ENCODE results near the gene ASB13.

ASB13 gene

GRCh38 chr10:5655121-5655520 is 11.3 kb downstream of the ASB13 start:
- Histone ChIP-seq H3K9me3 (ENCODE audit: control insufficient read depth, insufficient read depth, low read depth, low read length) (no peaks in the 10 kb centered on the region), H3K9ac (ENCODE audit: low read length) (no peak overlapping the region), H3K4me3 (ENCODE audit: low read depth, low read length) (no peak overlapping the region)

GRCh38 chr10:5654218-5654755 is 12.1 kb downstream of the ASB13 start:
- no peaks in the 10 kb centered on the region for H3K27me3 ChIP-seq (ENCODE audit: control insufficient read depth, insufficient read depth, low read length)
- H3K27ac ChIP-seq (ENCODE audit: low read depth, low read length): no peak overlapping the region
- H3K4me3 ChIP-seq (ENCODE audit: low read depth, low read length): no peak overlapping the region
- H3K36me3 ChIP-seq (ENCODE audit: control insufficient read depth, insufficient read depth, low read length): peaks cover 7% of the 10 kb centered on the region
- H3K4me1 ChIP-seq (ENCODE audit: control insufficient read depth, insufficient read depth, low read length): peaks cover 7% of the 10 kb centered on the region
- H3K9me3 ChIP-seq (ENCODE audit: control insufficient read depth, insufficient read depth, low read depth, low read length): no peaks in the 10 kb centered on the region
- H3K9ac ChIP-seq (ENCODE audit: low read length): no peak overlapping the region

More at GRCh38 chr10:5655121-5655520, 11.3 kb downstream of the ASB13 start:
- H3K4me1 ChIP-seq (ENCODE audit: control insufficient read depth, insufficient read depth, low read length): peaks cover 16% of the 10 kb centered on the region
- no peaks in the 10 kb centered on the region for H3K27me3 ChIP-seq (ENCODE audit: control insufficient read depth, insufficient read depth, low read length)
- no peak overlapping the region for H3K27ac ChIP-seq (ENCODE audit: low read depth, low read length)
- peaks cover 4% of the 10 kb centered on the region for H3K36me3 ChIP-seq (ENCODE audit: control insufficient read depth, insufficient read depth, low read length)

GRCh38 chr10:5652746-5653145 is 13.6 kb downstream of the ASB13 start:
- Histone ChIP-seq H3K27me3 (ENCODE audit: control insufficient read depth, insufficient read depth, low read length) (no peaks in the 10 kb centered on the region), H3K4me1 (ENCODE audit: control insufficient read depth, insufficient read depth, low read length) (no peaks in the 10 kb centered on the region), H3K27ac (ENCODE audit: low read depth, low read length) (no peak overlapping the region), H3K9ac (ENCODE audit: low read length) (peak overlapping the region; percentile 4), H3K36me3 (ENCODE audit: control insufficient read depth, insufficient read depth, low read length) (peaks cover 22% of the 10 kb centered on the region), H3K9me3 (ENCODE audit: control insufficient read depth, insufficient read depth, low read depth, low read length) (no peaks in the 10 kb centered on the region), H3K4me3 (ENCODE audit: low read depth, low read length) (no peak overlapping the region)

- Histone ChIP-seq H3K27ac (ENCODE audit: low read depth, low read length) (no peak overlapping the region), H3K9me3 (ENCODE audit: control insufficient read depth, insufficient read depth, low read depth, low read length) (no peaks in the 10 kb centered on the region), H3K4me3 (ENCODE audit: low read depth, low read length) (no peak overlapping the region), H3K4me1 (ENCODE audit: control insufficient read depth, insufficient read depth, low read length) (no peaks in the 10 kb centered on the region), H3K36me3 (ENCODE audit: control insufficient read depth, insufficient read depth, low read length) (peaks cover 32% of the 10 kb centered on the region), H3K27me3 (ENCODE audit: control insufficient read depth, insufficient read depth, low read length) (no peaks in the 10 kb centered on the region), H3K9ac (ENCODE audit: low read length) (no peak overlapping the region)
Observed at GRCh38 chr10:5651388-5651764, 15.0 kb downstream of the ASB13 start.

GRCh38 chr10:5650664-5651387 is 15.6 kb downstream of the ASB13 start:
- no peaks in the 10 kb centered on the region for H3K27me3 ChIP-seq (ENCODE audit: control insufficient read depth, insufficient read depth, low read length)
- no peak overlapping the region for H3K9ac ChIP-seq (ENCODE audit: low read length)
- H3K9me3 ChIP-seq (ENCODE audit: control insufficient read depth, insufficient read depth, low read depth, low read length): no peaks in the 10 kb centered on the region
- H3K36me3 ChIP-seq (ENCODE audit: control insufficient read depth, insufficient read depth, low read length): peaks cover 32% of the 10 kb centered on the region
- H3K27ac ChIP-seq (ENCODE audit: low read depth, low read length): no peak overlapping the region
- H3K4me1 ChIP-seq (ENCODE audit: control insufficient read depth, insufficient read depth, low read length): no peaks in the 10 kb centered on the region
- H3K4me3 ChIP-seq (ENCODE audit: low read depth, low read length): no peak overlapping the region

GRCh38 chr10:5649746-5650145 is 16.6 kb downstream of the ASB13 start:
- H3K4me3 ChIP-seq (ENCODE audit: low read depth, low read length): no peak overlapping the region
- H3K27ac ChIP-seq (ENCODE audit: low read depth, low read length): no peak overlapping the region

GRCh38 chr10:5648494-5649457 is 17.6 kb downstream of the ASB13 start:
- Histone ChIP-seq H3K27ac (ENCODE audit: low read depth, low read length) (no peak overlapping the region), H3K4me1 (ENCODE audit: control insufficient read depth, insufficient read depth, low read length) (no peaks in the 10 kb centered on the region), H3K9ac (ENCODE audit: low read length) (no peak overlapping the region), H3K27me3 (ENCODE audit: control insufficient read depth, insufficient read depth, low read length) (no peaks in the 10 kb centered on the region), H3K9me3 (ENCODE audit: control insufficient read depth, insufficient read depth, low read depth, low read length) (no peaks in the 10 kb centered on the region), H3K36me3 (ENCODE audit: control insufficient read depth, insufficient read depth, low read length) (peaks cover 38% of the 10 kb centered on the region), H3K4me3 (ENCODE audit: low read depth, low read length) (no peak overlapping the region)

More at GRCh38 chr10:5649746-5650145, 16.6 kb downstream of the ASB13 start:
- Histone ChIP-seq H3K4me1 (ENCODE audit: control insufficient read depth, insufficient read depth, low read length) (no peaks in the 10 kb centered on the region), H3K9ac (ENCODE audit: low read length) (no peak overlapping the region), H3K36me3 (ENCODE audit: control insufficient read depth, insufficient read depth, low read length) (peaks cover 33% of the 10 kb centered on the region), H3K27me3 (ENCODE audit: control insufficient read depth, insufficient read depth, low read length) (no peaks in the 10 kb centered on the region), H3K9me3 (ENCODE audit: control insufficient read depth, insufficient read depth, low read depth, low read length) (no peaks in the 10 kb centered on the region)

- H3K4me3 ChIP-seq (ENCODE audit: low read depth, low read length): no peak overlapping the region
- peaks cover 41% of the 10 kb centered on the region for H3K36me3 ChIP-seq (ENCODE audit: control insufficient read depth, insufficient read depth, low read length)
- H3K9ac ChIP-seq (ENCODE audit: low read length): no peak overlapping the region
- no peaks in the 10 kb centered on the region for H3K4me1 ChIP-seq (ENCODE audit: control insufficient read depth, insufficient read depth, low read length)
- no peaks in the 10 kb centered on the region for H3K9me3 ChIP-seq (ENCODE audit: control insufficient read depth, insufficient read depth, low read depth, low read length)
- no peak overlapping the region for H3K27ac ChIP-seq (ENCODE audit: low read depth, low read length)
- H3K27me3 ChIP-seq (ENCODE audit: control insufficient read depth, insufficient read depth, low read length): no peaks in the 10 kb centered on the region
Observed at GRCh38 chr10:5647507-5648240, 18.7 kb downstream of the ASB13 start.

- H3K36me3 ChIP-seq (ENCODE audit: control insufficient read depth, insufficient read depth, low read length): peaks cover 54% of the 10 kb centered on the region
- H3K9me3 ChIP-seq (ENCODE audit: control insufficient read depth, insufficient read depth, low read depth, low read length): no peaks in the 10 kb centered on the region
- no peaks in the 10 kb centered on the region for H3K4me1 ChIP-seq (ENCODE audit: control insufficient read depth, insufficient read depth, low read length)
- H3K9ac ChIP-seq (ENCODE audit: low read length): no peak overlapping the region
- H3K27ac ChIP-seq (ENCODE audit: low read depth, low read length): no peak overlapping the region
- H3K27me3 ChIP-seq (ENCODE audit: control insufficient read depth, insufficient read depth, low read length): no peaks in the 10 kb centered on the region
- no peak overlapping the region for H3K4me3 ChIP-seq (ENCODE audit: low read depth, low read length)
Observed at GRCh38 chr10:5645944-5646617, 20.3 kb downstream of the ASB13 start.

- H3K9me3 ChIP-seq (ENCODE audit: control insufficient read depth, insufficient read depth, low read depth, low read length): no peaks in the 10 kb centered on the region
- no peaks in the 10 kb centered on the region for H3K27me3 ChIP-seq (ENCODE audit: control insufficient read depth, insufficient read depth, low read length)
- H3K4me3 ChIP-seq (ENCODE audit: low read depth, low read length): no peak overlapping the region
- no peak overlapping the region for H3K9ac ChIP-seq (ENCODE audit: low read length)
- peaks cover 58% of the 10 kb centered on the region for H3K36me3 ChIP-seq (ENCODE audit: control insufficient read depth, insufficient read depth, low read length)
- H3K27ac ChIP-seq (ENCODE audit: low read depth, low read length): no peak overlapping the region
- no peaks in the 10 kb centered on the region for H3K4me1 ChIP-seq (ENCODE audit: control insufficient read depth, insufficient read depth, low read length)
Observed at GRCh38 chr10:5645375-5645774, 21.0 kb downstream of the ASB13 start.

Data from HUES6 (cell line).